HG03521 (cell line): ENCODE measurements around the gene UGT1A8.

ENCODE experiments used
- ATAC-seq: cut with Tn5 transposase; IDR thresholded peaks from one replicate; pipeline ENCODE4 v1.9.1; 2021; ENCODE audit warnings: mild to moderate bottlenecking, moderate library complexity; ENCODE audit not compliant: unreplicated experiment

UGT1A8 gene

GRCh38 chr2:233796254-233796653 is 178.8 kb downstream of the UGT1A8 start:
- no peak for ATAC-seq

DNA sequence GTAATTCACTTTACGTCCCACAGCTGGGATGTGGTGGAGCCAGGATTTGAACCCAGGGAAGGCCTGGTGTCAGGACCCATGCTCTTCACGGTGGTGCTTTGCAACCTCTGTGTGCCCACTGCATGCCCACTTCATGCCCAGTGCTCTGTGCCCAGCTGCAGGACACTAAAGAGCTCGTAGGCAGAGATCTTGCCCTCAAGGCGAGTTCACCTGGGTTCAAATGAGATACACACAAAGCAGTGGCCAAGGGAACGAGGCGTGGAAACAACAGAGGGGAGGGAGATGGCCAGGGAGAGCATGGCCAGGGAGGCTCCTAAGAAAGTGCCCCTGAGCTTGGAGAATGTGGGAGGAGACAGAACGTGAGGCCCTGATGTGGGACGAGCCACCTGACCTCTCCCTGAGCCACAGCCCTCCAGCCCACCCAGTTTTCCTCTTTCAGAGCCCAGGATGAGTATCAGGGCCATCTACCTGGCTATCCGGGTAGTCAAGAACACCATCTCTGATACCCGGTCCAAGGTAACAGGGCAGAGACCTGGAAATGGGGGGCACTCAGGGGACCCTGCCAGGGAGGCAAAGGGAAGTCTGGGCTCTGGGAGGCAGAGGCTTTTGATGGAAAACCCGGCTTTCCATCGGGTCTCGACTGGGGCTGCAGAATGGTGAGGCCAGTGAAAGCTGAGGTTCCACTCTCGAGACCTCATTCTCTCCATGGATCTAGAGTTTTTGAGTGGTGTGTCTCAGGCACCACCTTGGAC is 181.1 kb downstream of the UGT1A8 start:
- no peak for ATAC-seq

DNA sequence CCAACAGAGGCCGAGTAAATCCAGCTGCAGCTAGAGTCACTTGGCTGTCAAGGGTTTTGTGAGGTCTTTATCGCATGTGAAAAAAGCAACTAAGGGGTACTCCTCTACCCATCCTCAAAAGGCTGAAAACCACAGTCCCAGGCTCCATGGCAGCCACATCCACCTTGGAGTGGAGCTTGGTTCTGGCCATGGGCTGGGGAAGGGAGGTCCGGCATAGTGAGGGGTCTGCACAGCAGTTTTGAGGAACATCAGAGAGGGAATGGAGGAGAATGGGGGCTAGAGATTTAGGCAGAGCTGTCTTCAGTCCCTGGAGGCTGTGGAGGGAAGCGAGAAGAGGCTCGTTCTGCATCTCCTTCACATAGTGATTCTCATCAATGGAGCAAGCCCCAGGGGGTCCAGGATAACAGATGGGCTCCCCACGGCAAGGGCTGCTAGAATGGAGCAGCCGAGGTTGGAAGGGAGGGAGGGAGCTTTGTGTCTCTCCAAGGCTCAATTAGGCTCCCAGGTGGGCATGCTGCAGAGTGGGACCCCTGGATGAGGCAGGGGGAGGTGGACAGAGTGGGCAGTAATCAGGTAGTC is 181.7 kb downstream of the UGT1A8 start:
- ATAC-seq = no peak

DNA sequence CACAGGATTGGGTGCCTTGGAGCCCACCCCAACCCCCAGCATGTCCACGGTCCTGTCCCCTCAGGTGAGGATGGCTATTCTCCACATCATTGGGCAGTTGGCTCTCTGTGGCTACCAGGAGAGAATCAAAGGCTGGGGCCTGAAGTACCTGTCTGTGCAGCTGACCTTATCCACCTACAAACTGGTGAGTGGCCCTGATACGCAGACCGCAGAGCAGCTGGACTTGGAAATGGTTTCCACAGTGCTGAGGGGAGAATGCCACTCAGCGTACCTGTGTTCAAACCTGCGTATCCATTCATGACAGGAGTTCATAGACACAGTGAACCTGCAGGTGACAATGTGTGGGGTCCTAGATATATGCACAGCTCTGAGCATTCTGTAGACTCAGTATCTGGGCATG is 182.3 kb downstream of the UGT1A8 start:
- no peak for ATAC-seq

DNA sequence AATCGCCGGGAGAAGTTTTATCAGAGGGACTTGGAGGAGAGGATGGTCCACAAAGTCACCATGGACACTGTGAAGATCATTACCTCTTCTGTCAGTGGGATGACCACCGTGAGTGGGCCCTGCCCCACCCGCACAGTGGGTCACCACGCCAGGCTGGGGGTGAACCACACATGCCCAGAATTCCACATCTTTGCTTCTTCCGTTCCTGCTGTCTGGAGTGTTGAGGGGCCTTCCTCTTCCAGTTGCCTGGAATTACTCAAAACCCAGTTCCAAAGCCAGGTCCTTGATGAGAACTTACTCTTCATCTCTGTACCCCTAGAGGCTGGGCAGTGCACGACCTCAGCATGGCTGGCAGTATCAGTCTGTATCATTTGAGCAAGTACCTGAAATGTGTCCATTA is 182.8 kb downstream of the UGT1A8 start:
- ATAC-seq = no peak

- ATAC-seq = no peak
Measured at GRCh38 chr2:233801357-233802131, 184.1 kb downstream of the UGT1A8 start.

- ATAC-seq = no peak
Measured at GRCh38 chr2:233802132-233802815, 184.8 kb downstream of the UGT1A8 start.

- ATAC-seq = no peak
Measured at GRCh38 chr2:233803292-233803911, 186.0 kb downstream of the UGT1A8 start.

- ATAC-seq = no peak
Measured at GRCh38 chr2:233803994-233804393, 186.6 kb downstream of the UGT1A8 start.

- no peak for ATAC-seq
Measured at GRCh38 chr2:233807215-233807865, 189.9 kb downstream of the UGT1A8 start.

DNA sequence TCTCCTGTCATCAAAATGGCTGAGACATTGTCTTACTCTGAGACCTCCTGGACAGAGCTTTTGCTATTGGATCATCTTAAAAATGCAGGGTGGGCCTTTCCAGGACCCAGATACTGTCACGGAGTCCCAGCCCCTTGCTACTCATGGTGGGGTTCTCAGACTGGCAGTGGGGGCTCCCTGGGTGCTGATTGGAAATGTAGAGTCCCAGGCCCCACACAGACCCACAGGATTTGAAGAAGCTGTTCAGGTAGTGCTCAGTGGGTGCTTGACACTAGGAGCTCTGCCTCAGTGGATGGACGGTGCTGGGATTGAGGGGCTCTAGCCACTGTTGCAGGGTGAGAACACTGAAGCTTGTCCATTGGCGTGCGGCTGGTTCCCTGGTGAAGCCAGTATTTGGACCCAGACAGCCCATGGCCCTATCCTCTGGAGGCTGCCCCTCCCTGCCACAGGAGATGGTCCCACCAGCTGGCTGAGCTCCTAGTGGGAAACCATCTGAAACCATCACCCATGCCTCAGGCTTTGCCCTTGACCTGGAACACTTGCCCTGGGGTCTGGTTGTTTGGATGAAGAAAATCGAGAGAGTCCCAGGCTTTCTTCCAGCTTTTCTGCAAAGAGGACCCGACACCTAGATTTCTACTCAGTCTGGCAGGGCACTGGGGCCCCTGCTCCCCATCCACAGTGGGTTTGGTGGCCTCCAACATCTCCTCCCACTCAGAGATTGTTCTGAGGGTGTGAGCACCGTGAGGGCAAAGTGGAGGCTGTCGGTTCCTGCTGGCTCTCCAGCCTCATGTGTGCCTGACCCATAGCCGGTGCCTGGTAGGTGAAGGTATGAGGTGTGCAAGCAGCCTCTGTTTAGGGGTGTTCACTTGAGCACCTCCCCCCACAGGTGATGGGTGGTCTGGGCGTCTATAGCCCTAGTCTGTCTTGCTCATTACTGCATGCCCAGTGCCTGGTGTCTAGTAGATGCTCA is 190.8 kb downstream of the UGT1A8 start:
- ATAC-seq = no peak

- ATAC-seq = no peak
Measured at GRCh38 chr2:233810385-233810784, 193.0 kb downstream of the UGT1A8 start.

GRCh38 chr2:233811087-233811486 is 193.7 kb downstream of the UGT1A8 start:
- no peak for ATAC-seq

GRCh38 chr2:233811732-233812131 is 194.3 kb downstream of the UGT1A8 start:
- ATAC-seq = no peak

GRCh38 chr2:233813236-233814055 is 196.0 kb downstream of the UGT1A8 start:
- no peak for ATAC-seq

GRCh38 chr2:233814056-233814835 is 196.8 kb downstream of the UGT1A8 start:
- no peak for ATAC-seq

GRCh38 chr2:233815861-233816260 is 198.4 kb downstream of the UGT1A8 start:
- no peak for ATAC-seq

DNA sequence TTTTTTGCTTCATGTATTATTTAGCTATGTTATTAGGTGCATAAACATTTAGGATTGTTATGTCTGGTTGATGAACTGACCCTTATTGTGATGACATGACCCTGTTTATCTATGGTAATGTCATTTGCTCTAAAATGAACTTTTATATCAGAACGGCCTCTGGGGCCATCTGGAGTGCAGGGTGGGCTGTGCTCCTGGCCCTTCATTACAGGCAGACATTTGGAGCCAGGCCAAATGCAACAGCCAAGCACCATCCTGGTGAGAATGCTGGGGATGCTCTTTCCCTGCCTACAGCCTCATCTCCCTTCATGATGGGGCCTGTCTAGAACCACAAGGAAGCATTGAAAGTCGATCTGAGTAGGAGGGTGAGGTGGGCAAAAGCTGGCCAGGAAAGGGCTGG is 198.9 kb downstream of the UGT1A8 start:
- ATAC-seq = no peak
